ENCODE results near the gene RAB10.
A peak's percentile ranks its signal among the peaks of the same experiment; 100 is the strongest.

Gene RAB10

GRCh38 chr2:26173776-26174482, 140.0 kb downstream of the RAB10 start:
- no peak overlapping the region for H3K9ac ChIP-seq
- peaks cover 93% of the 10 kb centered on the region for H3K27me3 ChIP-seq
- H3K9me3 ChIP-seq, result no peaks in the 10 kb centered on the region; the same call in 1 of the 2 replicates
- peak overlapping the region; percentile 95 for H3K4me2 ChIP-seq
- peaks cover 13% of the 10 kb centered on the region for H4K20me1 ChIP-seq
- no peak overlapping the region for H3K27ac ChIP-seq
- peak overlapping the region; percentile 39; the same call in 1 of the 2 replicates for H3K4me3 ChIP-seq
- H3K4me1 ChIP-seq, result no peaks in the 10 kb centered on the region
- H3K36me3 ChIP-seq, result no peaks in the 10 kb centered on the region
- no peak for TF ChIP-seq Cebpa-rat (IDR thresholded peaks at IDR 0.05)

GRCh38 chr2:26174691-26175465, 141.0 kb downstream of the RAB10 start:
- peaks cover 13% of the 10 kb centered on the region for H4K20me1 ChIP-seq
- H3K36me3 ChIP-seq, result no peaks in the 10 kb centered on the region
- no peak overlapping the region for H3K9ac ChIP-seq
- H3K9me3 ChIP-seq, result no peaks in the 10 kb centered on the region; the same call in 1 of the 2 replicates
- no peak overlapping the region for H3K27ac ChIP-seq
- H3K4me2 ChIP-seq, result no peak overlapping the region
- TF ChIP-seq Cebpa-rat (IDR thresholded peaks at IDR 0.05), result no peak
- H3K4me1 ChIP-seq, result peaks cover 9% of the 10 kb centered on the region
- H3K27me3 ChIP-seq, result peaks cover 97% of the 10 kb centered on the region
- no peak overlapping the region for H3K4me3 ChIP-seq

GRCh38 chr2:26175466-26176278, 141.8 kb downstream of the RAB10 start:
- Histone ChIP-seq H3K4me3 (no peak overlapping the region), H3K9ac (no peak overlapping the region), H3K27me3 (peaks cover 97% of the 10 kb centered on the region), H3K9me3 (no peaks in the 10 kb centered on the region; the same call in 1 of the 2 replicates), H3K36me3 (no peaks in the 10 kb centered on the region), H4K20me1 (peaks cover 13% of the 10 kb centered on the region), H3K27ac (no peak overlapping the region), H3K4me1 (peaks cover 14% of the 10 kb centered on the region), H3K4me2 (no peak overlapping the region)
- TF ChIP-seq Cebpa-rat (IDR thresholded peaks at IDR 0.05), result no peak

GRCh38 chr2:26176279-26176615, 142.4 kb downstream of the RAB10 start:
- Histone ChIP-seq H3K27ac (no peak overlapping the region), H3K4me1 (peaks cover 14% of the 10 kb centered on the region), H3K4me3 (no peak overlapping the region), H3K9me3 (no peaks in the 10 kb centered on the region; the same call in 1 of the 2 replicates), H3K9ac (no peak overlapping the region), H3K27me3 (peaks cover 97% of the 10 kb centered on the region), H4K20me1 (peaks cover 13% of the 10 kb centered on the region), H3K36me3 (no peaks in the 10 kb centered on the region), H3K4me2 (no peak overlapping the region)
- no peak for TF ChIP-seq Cebpa-rat (IDR thresholded peaks at IDR 0.05)

GRCh38 chr2:26177122-26177521, 143.2 kb downstream of the RAB10 start:
- no peak overlapping the region for H3K4me2 ChIP-seq
- H3K27me3 ChIP-seq, result peaks cover 89% of the 10 kb centered on the region
- TF ChIP-seq Cebpa-rat (IDR thresholded peaks at IDR 0.05), result no peak
- H3K4me3 ChIP-seq, result no peak overlapping the region
- no peaks in the 10 kb centered on the region for H3K36me3 ChIP-seq
- no peak overlapping the region for H3K9ac ChIP-seq
- peaks cover 14% of the 10 kb centered on the region for H3K4me1 ChIP-seq
- H3K27ac ChIP-seq, result no peak overlapping the region
- H3K9me3 ChIP-seq, result no peaks in the 10 kb centered on the region; the same call in 1 of the 2 replicates
- peaks cover 13% of the 10 kb centered on the region for H4K20me1 ChIP-seq

- TF ChIP-seq Cebpa-rat (IDR thresholded peaks at IDR 0.05), result no peak
- Histone ChIP-seq H3K9me3 (no peaks in the 10 kb centered on the region), H3K27me3 (peaks cover 80% of the 10 kb centered on the region), H3K27ac (no peak overlapping the region), H3K4me2 (peak overlapping the region; percentile 75), H3K4me3 (no peak overlapping the region), H3K4me1 (peaks cover 14% of the 10 kb centered on the region), H4K20me1 (peaks cover 13% of the 10 kb centered on the region), H3K36me3 (no peaks in the 10 kb centered on the region), H3K9ac (no peak overlapping the region)
Measured at GRCh38 chr2:26178246-26178645, 144.4 kb downstream of the RAB10 start.

GRCh38 chr2:26178746-26179436, 145.0 kb downstream of the RAB10 start:
- peak overlapping the region; percentile 3; the same call in 1 of the 2 replicates for H3K9ac ChIP-seq
- H3K4me2 ChIP-seq, result peak overlapping the region; percentile 75

GRCh38 chr2:26179446-26179913, 145.6 kb downstream of the RAB10 start:
- Histone ChIP-seq H4K20me1 (peaks cover 6% of the 10 kb centered on the region; the same call in 1 of the 2 replicates), H3K27ac (no peak overlapping the region), H3K9ac (peak overlapping the region; percentile 3; the same call in 1 of the 2 replicates), H3K4me1 (peaks cover 19% of the 10 kb centered on the region), H3K4me2 (peak overlapping the region; percentile 75), H3K9me3 (no peaks in the 10 kb centered on the region), H3K36me3 (no peaks in the 10 kb centered on the region), H3K27me3 (peaks cover 79% of the 10 kb centered on the region), H3K4me3 (peak overlapping the region; percentile 57)
- no peak for TF ChIP-seq Cebpa-rat (IDR thresholded peaks at IDR 0.05)

More at GRCh38 chr2:26178746-26179436, 145.0 kb downstream of the RAB10 start:
- H4K20me1 ChIP-seq, result peaks cover 12% of the 10 kb centered on the region
- H3K9me3 ChIP-seq, result no peaks in the 10 kb centered on the region
- H3K27me3 ChIP-seq, result peaks cover 79% of the 10 kb centered on the region
- H3K36me3 ChIP-seq, result no peaks in the 10 kb centered on the region
- no peak overlapping the region for H3K27ac ChIP-seq
- no peak for TF ChIP-seq Cebpa-rat (IDR thresholded peaks at IDR 0.05)
- peaks cover 14% of the 10 kb centered on the region for H3K4me1 ChIP-seq
- peak overlapping the region; percentile 57 for H3K4me3 ChIP-seq

GRCh38 chr2:26182441-26182840, 148.6 kb downstream of the RAB10 start:
- Histone ChIP-seq H3K9ac (no peak overlapping the region), H4K20me1 (no peaks in the 10 kb centered on the region), H3K4me2 (no peak overlapping the region), H3K4me1 (peaks cover 43% of the 10 kb centered on the region), H3K27me3 (peaks cover 68% of the 10 kb centered on the region), H3K4me3 (no peak overlapping the region), H3K27ac (no peak overlapping the region), H3K36me3 (no peaks in the 10 kb centered on the region), H3K9me3 (no peaks in the 10 kb centered on the region)
- no peak for TF ChIP-seq Cebpa-rat (IDR thresholded peaks at IDR 0.05)
